ENCODE results near the gene AMY1C.
"Not testable (repeated sequence)": the region's sequence is repeated elsewhere in the genome, so short reads cannot be mapped to it uniquely, and the experiment has no call there.

DNA sequence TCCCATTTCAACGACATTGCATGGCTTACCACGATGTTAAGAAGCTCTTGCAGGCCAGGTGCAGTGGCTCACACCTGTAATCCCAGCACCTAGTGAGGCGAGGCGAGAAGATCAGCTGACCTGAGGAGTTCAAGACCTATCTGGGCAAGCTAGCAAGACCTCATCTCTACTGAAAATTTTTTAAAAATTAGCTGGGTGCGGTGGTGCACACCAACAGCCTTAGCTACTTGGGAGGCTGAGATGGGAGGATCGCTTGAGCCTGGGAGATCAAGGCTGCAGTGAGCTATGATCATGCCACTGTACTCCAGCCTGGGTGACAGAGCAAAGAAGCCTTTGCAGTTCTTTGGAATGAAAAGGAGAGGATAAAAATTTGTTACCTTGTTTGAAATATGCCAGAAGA, 32.3 kb upstream of the AMY1C start:
- TF ChIP-seq POLR2AphosphoS5, POLR2A (IDR thresholded peaks at IDR 0.05): not testable (repeated sequence)
- TF ChIP-seq, protein P1, sequence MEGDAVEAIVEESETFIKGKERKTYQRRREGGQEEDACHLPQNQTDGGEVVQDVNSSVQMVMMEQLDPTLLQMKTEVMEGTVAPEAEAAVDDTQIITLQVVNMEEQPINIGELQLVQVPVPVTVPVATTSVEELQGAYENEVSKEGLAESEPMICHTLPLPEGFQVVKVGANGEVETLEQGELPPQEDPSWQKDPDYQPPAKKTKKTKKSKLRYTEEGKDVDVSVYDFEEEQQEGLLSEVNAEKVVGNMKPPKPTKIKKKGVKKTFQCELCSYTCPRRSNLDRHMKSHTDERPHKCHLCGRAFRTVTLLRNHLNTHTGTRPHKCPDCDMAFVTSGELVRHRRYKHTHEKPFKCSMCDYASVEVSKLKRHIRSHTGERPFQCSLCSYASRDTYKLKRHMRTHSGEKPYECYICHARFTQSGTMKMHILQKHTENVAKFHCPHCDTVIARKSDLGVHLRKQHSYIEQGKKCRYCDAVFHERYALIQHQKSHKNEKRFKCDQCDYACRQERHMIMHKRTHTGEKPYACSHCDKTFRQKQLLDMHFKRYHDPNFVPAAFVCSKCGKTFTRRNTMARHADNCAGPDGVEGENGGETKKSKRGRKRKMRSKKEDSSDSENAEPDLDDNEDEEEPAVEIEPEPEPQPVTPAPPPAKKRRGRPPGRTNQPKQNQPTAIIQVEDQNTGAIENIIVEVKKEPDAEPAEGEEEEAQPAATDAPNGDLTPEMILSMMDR (IDR thresholded peaks at IDR 0.05) = not testable (repeated sequence)

Measured in breast epithelium (tissue), 3 donors.